GM12878 (cell line): Measurements from ENCODE around the gene UBE2E2. TPM values are rescaled to one million over a fixed set of nuclear protein-coding genes. Genes with fewer than 3 reads are reported as not detected.

Experiments
- ATAC-seq: fragments of 200-7000 bp; cut with Tn5 transposase; 3 replicates; pipeline ENCODE4 v1.9.1; 2020; ENCODE audit warnings: mild to moderate bottlenecking, moderate library complexity
- BruUV-seq: library from RNA; stranded (reverse); fragments of 400-500 nt; replicated peaks from 2 replicates; lab custom pipeline; 2021; lab: Mats Ljungman, UMichigan
- CTCF ChIA-PET: fragments of 300-600 bp; sonication (Branson Sonifier 250); formaldehyde crosslinking; extraction: SDS; loops from one replicate; lab custom pipeline; 2021; ENCODE audit warnings: inconsistent platforms; lab: Yijun Ruan, JAX
- POLR2A ChIA-PET: fragments of 350-600 bp; formaldehyde crosslinking; extraction: SDS; loops from one replicate; lab custom pipeline; 2021; ENCODE audit warnings: inconsistent platforms; lab: Charles Lee
- RAD21 ChIA-PET: fragments of 300-600 bp; sonication (Branson Sonifier 250); formaldehyde crosslinking; loops from one replicate; lab custom pipeline; 2023; ENCODE audit warnings: antibody characterized with exemption; ENCODE audit not compliant: unreplicated experiment; lab: Charles Lee
- SMC1A ChIA-PET: fragments of 300-600 bp; sonication (Branson Sonifier 250); formaldehyde crosslinking; loops from one replicate; lab custom pipeline; 2023; ENCODE audit not compliant: unreplicated experiment, uncharacterized antibody; lab: Charles Lee
- DNase-seq: peaks from one replicate; pipeline ENCODE4 v3.0.0-alpha.2; 2011; ENCODE audit warnings: low read depth, low spot score
- FAIRE-seq: peaks from 3 replicates; lab custom pipeline; 2011; peaks lifted over from hg19 to GRCh38; lab: Jason Lieb, UNC
- H2AFZ ChIP-seq: 2 replicates; pipeline ENCODE4 v1.6.0; 2011; ENCODE audit warnings: low read depth, low read length, control low read depth; ENCODE audit not compliant: control insufficient read depth
- H3K27ac ChIP-seq: 2 replicates; pipeline ENCODE4 v1.5.1; 2011; ENCODE audit warnings: control low read depth; ENCODE audit not compliant: control insufficient read depth, insufficient read depth
- H3K27me3 ChIP-seq, 2 experiments: replicated peaks in 1 of 2; 2 replicates each; pipeline versions ENCODE4 v1.6.0 to v1.6.1; 2011; ENCODE audit warnings: low read length in 1 of 2; ENCODE audit not compliant: control insufficient read depth in 2 of 2, insufficient read depth in 2 of 2
- H3K36me3 ChIP-seq, 2 experiments: 2 replicates each; pipeline ENCODE4 v1.5.1; 2011; ENCODE audit warnings: low read length in 1 of 2; ENCODE audit not compliant: control insufficient read depth in 2 of 2, insufficient read depth in 2 of 2
- H3K4me1 ChIP-seq: 2 replicates; pipeline ENCODE4 v1.6.1; 2011; ENCODE audit warnings: mild to moderate bottlenecking, low read length, moderate library complexity, mixed read lengths; ENCODE audit not compliant: control insufficient read depth, insufficient read depth
- H3K4me2 ChIP-seq: 2 replicates; pipeline ENCODE4 v1.6.0; 2011; ENCODE audit warnings: control low read depth; ENCODE audit not compliant: control insufficient read depth, insufficient read depth
- H3K4me3 ChIP-seq: fragments of 200-600 bp; sonication (generic); 2 replicates; pipeline ENCODE4 v1.5.1; 2016
- H3K79me2 ChIP-seq: 2 replicates; pipeline ENCODE4 v1.6.0; 2011; ENCODE audit warnings: low read length; ENCODE audit not compliant: control insufficient read depth, insufficient read depth
- H3K9ac ChIP-seq: 2 replicates; pipeline ENCODE4 v1.8.0; 2011; ENCODE audit warnings: low read length, control low read depth, mixed read lengths; ENCODE audit not compliant: control insufficient read depth, insufficient read depth
- H3K9me3 ChIP-seq: replicated peaks from 3 replicates; pipeline ENCODE4 v1.5.1; 2011; ENCODE audit warnings: mild to moderate bottlenecking, low read length; ENCODE audit not compliant: control insufficient read depth, insufficient read depth
- H4K20me1 ChIP-seq: 2 replicates; pipeline ENCODE4 v1.6.0; 2011; ENCODE audit not compliant: control insufficient read depth, insufficient read depth
- BCL11A ChIP-seq: IDR thresholded peaks from 2 replicates; pipeline ENCODE4 v1.6.1; 2011; ENCODE audit warnings: low read depth, low read length
- CHD2 ChIP-seq: IDR thresholded peaks from 2 replicates; pipeline ENCODE4 v1.6.1; 2011; ENCODE audit warnings: low read depth, low read length, improper control_type of control experiment, borderline replicate concordance
- EZH2 ChIP-seq: IDR thresholded peaks from 2 replicates; pipeline ENCODE4 v1.6.1; 2012; ENCODE audit warnings: low read depth, mild to moderate bottlenecking, control low read depth, inconsistent platforms, low read length, borderline replicate concordance; ENCODE audit not compliant: control insufficient read depth
- FOS ChIP-seq: IDR thresholded peaks from 3 replicates; pipeline ENCODE4 v1.6.1; 2011; ENCODE audit warnings: borderline replicate concordance; ENCODE audit not compliant: insufficient read length; ENCODE audit errors: extremely low read depth
- IKZF2 ChIP-seq, 2 experiments: fragments of 450-650 bp; IDR thresholded peaks; 2 replicates each; pipeline ENCODE4 v1.6.1; 2017; ENCODE audit warnings: mild to moderate bottlenecking in 2 of 2, moderate library complexity in 2 of 2
- JUNB ChIP-seq: IDR thresholded peaks from 2 replicates; pipeline ENCODE4 v1.6.1; 2016; ENCODE audit warnings: antibody characterized with exemption, mild to moderate bottlenecking
- MEF2A ChIP-seq: IDR thresholded peaks from 2 replicates; pipeline ENCODE4 v1.6.1; 2011; ENCODE audit warnings: low read depth, mild to moderate bottlenecking, low read length, moderate library complexity; ENCODE audit not compliant: insufficient read depth
- MTA2 ChIP-seq: fragments of 450-650 bp; IDR thresholded peaks from 2 replicates; pipeline ENCODE4 v1.6.1; 2016; ENCODE audit warnings: low read depth, mild to moderate bottlenecking, moderate library complexity
- MTA3 ChIP-seq: IDR thresholded peaks from 2 replicates; pipeline ENCODE4 v1.6.1; 2012; ENCODE audit warnings: low read length, inconsistent platforms, borderline replicate concordance
- NFYA ChIP-seq: IDR thresholded peaks from 2 replicates; pipeline ENCODE4 v1.6.1; 2011; ENCODE audit warnings: low read depth, mild to moderate bottlenecking, low read length, improper control_type of control experiment, borderline replicate concordance
- NR2F1 ChIP-seq: fragments of 450-650 bp; conservative IDR thresholded peaks from 2 replicates; pipeline ENCODE4 v1.6.1; 2017; ENCODE audit warnings: mild to moderate bottlenecking
- SMC3 ChIP-seq: IDR thresholded peaks from 2 replicates; pipeline ENCODE4 v1.6.1; 2011; ENCODE audit warnings: low read length, improper control_type of control experiment, borderline replicate concordance
- SUPT20H ChIP-seq: IDR thresholded peaks from 2 replicates; pipeline ENCODE4 v1.6.1; 2011; ENCODE audit warnings: low read depth, mild to moderate bottlenecking, low read length, moderate library complexity, borderline replicate concordance; ENCODE audit not compliant: control insufficient read depth
- TAF1 ChIP-seq: IDR thresholded peaks from 2 replicates; pipeline ENCODE4 v1.6.1; 2011; ENCODE audit warnings: mild to moderate bottlenecking, low read depth, low read length, borderline replicate concordance
- ZBED1 ChIP-seq: IDR thresholded peaks from 2 replicates; pipeline ENCODE4 v1.6.1; 2016; ENCODE audit warnings: borderline replicate concordance
- WGBS: methylation state at CpG from one replicate; pipeline ENCODE4 v1.1.6; 2016; ENCODE audit warnings: low lambda C conversion rate; ENCODE audit not compliant: insufficient replicate concordance, insufficient coverage; ENCODE audit errors: missing lambda C conversion rate; 5-methylcytosine and 5-hydroxymethylcytosine counted together
- in situ Hi-C: fragments of 300-500 bp; cut with MboI; formaldehyde crosslinking; loops from 9 replicates; pipeline ENCODE4 v1.14.3; 2018; ENCODE audit warnings: mixed read lengths
- intact Hi-C: fragments of 100-400 bp; cut with micrococcal nuclease; formaldehyde crosslinking; loops from one replicate; pipeline ENCODE4 v1.14.2; 2022; ENCODE audit not compliant: unreplicated experiment
- polyA plus RNA-seq, 11 experiments: library from polyadenylated mRNA; depleted of rRNA in 4 of 11; unstranded in 6 of 11; stranded (reverse) in 5 of 11; fragments of >200 nt; fragmentation: Nextera tagmentation in 4 of 11; fragmentation: Illumina TruSeq in 1 of 11; extraction: Ambion mirVana in 4 of 11; extraction: Trizol in 1 of 11; gene quantifications; 1 replicate in 1 of 11; 2 replicates in 10 of 11; pipeline versions ENCODE4 v1.2.1 to v1.2.3, GENCODE V29; 2011 to 2016; ENCODE audit warnings: inconsistent platforms in 2 of 11, missing spikeins in 2 of 11, low read depth in 1 of 11
- total RNA-seq, 4 experiments: library from RNA; depleted of rRNA in 3 of 4; stranded (reverse); fragments of >200 nt in 3 of 4; fragmentation: Illumina TruSeq in 1 of 4; extraction: Trizol in 1 of 4; gene quantifications; 2 replicates each; pipeline versions ENCODE4 v1.2.1 to v1.2.3, GENCODE V29; 2013 to 2021
- TF ChIP-seq, protein P1 (sequence below), 3 experiments: IDR thresholded peaks in 2 of 3; conservative IDR thresholded peaks in 1 of 3; 2 replicates each; pipeline ENCODE4 v1.5.1; 2011; ENCODE audit warnings: low read depth in 3 of 3, low read length in 3 of 3, mild to moderate bottlenecking in 3 of 3, control low read depth in 2 of 3, moderate library complexity in 2 of 3, inconsistent platforms in 1 of 3, mixed read lengths in 1 of 3; ENCODE audit not compliant: control insufficient read depth in 2 of 3, insufficient read depth in 1 of 3; ENCODE audit errors: extremely low read depth in 1 of 3
- TF ChIP-seq, protein P2 (sequence below): fragments of 450-650 bp; IDR thresholded peaks from 2 replicates; pipeline ENCODE4 v1.6.1; 2017; ENCODE audit warnings: mild to moderate bottlenecking, low read depth, inconsistent platforms; ENCODE audit not compliant: poor library complexity, severe bottlenecking

UBE2E2 gene
- total and polyA plus RNA-seq, 10 of the 15 experiments (the other 5 are each of a cell fraction or from before 2014, with no cell fraction given) = 8.7 to 71.0 (median 36.4) TPM

DNA sequence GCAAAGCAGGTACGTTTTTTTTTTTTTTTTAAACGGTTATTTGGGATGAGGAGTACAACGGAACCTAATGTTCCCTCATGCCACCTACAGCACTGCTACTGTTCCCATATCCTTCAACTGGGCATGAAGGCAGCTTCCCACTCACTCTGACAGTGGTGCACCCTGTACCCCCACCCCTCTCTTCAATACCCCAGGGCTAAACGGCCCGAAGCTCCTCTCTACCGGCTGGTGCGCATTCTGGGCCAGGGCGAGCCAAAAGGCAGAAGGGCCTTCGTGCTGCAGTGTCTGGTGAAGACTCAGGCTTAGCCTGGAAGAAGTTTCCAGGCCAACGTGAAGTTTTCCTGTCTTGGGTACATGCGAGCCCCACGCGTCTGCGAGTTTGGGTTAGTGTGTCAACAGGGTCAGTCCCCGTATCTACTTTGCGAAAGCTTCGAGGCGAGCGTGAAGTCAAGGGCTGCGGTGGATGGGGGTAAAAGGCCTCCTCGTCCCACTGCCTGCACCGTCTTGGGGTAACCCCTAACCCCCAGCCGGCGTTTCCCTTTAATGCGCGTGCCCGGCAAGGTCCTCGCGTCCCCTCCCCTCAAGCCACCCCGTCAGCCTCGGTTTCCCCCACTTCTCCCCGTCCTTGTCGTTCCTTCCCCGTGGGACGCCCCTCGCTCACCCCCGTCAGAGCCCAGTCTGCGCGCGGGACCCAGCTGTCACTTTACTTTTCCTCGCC is 765 bp upstream of the UBE2E2 start:
- peaks cover 38% of the 10 kb centered on the region for H3K79me2 ChIP-seq
- in situ Hi-C loops (no loop called here), intact Hi-C loops (loop anchor here (2.0 to 5.0 kb wide), 6 partner anchors 42 to 605 kb away; partner anchors contain the start of gene UBE2E1)
- no peak overlapping the region for H3K27ac ChIP-seq
- H2AFZ ChIP-seq = peak overlapping the region; percentile 88
- 17% methylated on average over 27 of the region's 41 CpGs for WGBS
- ChIA-PET CTCF (interaction anchor here (0.7 kb wide), 1 partner anchor 55 kb away, joined by 3 read pairs; no protein-coding TSS in a partner anchor), POLR2A (interaction anchor here (0.6 to 1.0 kb wide), 2 partner anchors 17 to 51 kb away, joined by 3 read pairs; no protein-coding TSS in a partner anchor), RAD21 (interaction anchor here (1.2 kb wide), 1 partner anchor 37 kb away, joined by 3 read pairs; no protein-coding TSS in a partner anchor), SMC1A (interaction anchor here (1.0 kb wide), 1 partner anchor 53 kb away, joined by 4 read pairs; no protein-coding TSS in a partner anchor)
- H3K36me3 ChIP-seq = no peaks in the 10 kb centered on the region
- FAIRE-seq (no peak), DNase-seq (no peak), ATAC-seq (peak; percentile 31)
- H3K9ac ChIP-seq = peak overlapping the region; percentile 52
- no peaks in the 10 kb centered on the region for H3K27me3 ChIP-seq
- no peaks in the 10 kb centered on the region for H3K9me3 ChIP-seq
- no TSS peak for BruUV-seq
- no peaks in the 10 kb centered on the region for H4K20me1 ChIP-seq
- H3K4me2 ChIP-seq = peak overlapping the region; percentile 83
- H3K4me1 ChIP-seq = no peaks in the 10 kb centered on the region
- H3K4me3 ChIP-seq = peak overlapping the region; percentile 92
- no peak for TF ChIP-seq MTA2
- peak in 1 of 2 experiments; percentile 10; a peak in 1 of 4 replicates for TF ChIP-seq IKZF2 (IDR thresholded peaks at IDR 0.05)
- TF ChIP-seq NR2F1 = peak; percentile 50
- no peak for TF ChIP-seq EZH2
- no peak for TF ChIP-seq JUNB
- 0 out of 2 replicates have a peak, but pooled peaks have one; percentile 11 for TF ChIP-seq MEF2A
- TF ChIP-seq FOS = no peak
- no peak for TF ChIP-seq SUPT20H
- TF ChIP-seq MTA3 = no peak
- TF ChIP-seq CHD2 = no peak
- TF ChIP-seq TAF1 = no peak
- no peak for TF ChIP-seq BCL11A
- TF ChIP-seq, protein P1, sequence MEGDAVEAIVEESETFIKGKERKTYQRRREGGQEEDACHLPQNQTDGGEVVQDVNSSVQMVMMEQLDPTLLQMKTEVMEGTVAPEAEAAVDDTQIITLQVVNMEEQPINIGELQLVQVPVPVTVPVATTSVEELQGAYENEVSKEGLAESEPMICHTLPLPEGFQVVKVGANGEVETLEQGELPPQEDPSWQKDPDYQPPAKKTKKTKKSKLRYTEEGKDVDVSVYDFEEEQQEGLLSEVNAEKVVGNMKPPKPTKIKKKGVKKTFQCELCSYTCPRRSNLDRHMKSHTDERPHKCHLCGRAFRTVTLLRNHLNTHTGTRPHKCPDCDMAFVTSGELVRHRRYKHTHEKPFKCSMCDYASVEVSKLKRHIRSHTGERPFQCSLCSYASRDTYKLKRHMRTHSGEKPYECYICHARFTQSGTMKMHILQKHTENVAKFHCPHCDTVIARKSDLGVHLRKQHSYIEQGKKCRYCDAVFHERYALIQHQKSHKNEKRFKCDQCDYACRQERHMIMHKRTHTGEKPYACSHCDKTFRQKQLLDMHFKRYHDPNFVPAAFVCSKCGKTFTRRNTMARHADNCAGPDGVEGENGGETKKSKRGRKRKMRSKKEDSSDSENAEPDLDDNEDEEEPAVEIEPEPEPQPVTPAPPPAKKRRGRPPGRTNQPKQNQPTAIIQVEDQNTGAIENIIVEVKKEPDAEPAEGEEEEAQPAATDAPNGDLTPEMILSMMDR (IDR thresholded peaks at IDR 0.05 in 2 of 3, conservative IDR thresholded peaks at IDR 0.05 in 1 of 3; ENCODE audit: control insufficient read depth in 2 of 3, extremely low read depth in 1 of 3, insufficient read depth in 1 of 3, low read depth in 3 of 3, low read length in 3 of 3) = no peak
- TF ChIP-seq, protein P2, sequence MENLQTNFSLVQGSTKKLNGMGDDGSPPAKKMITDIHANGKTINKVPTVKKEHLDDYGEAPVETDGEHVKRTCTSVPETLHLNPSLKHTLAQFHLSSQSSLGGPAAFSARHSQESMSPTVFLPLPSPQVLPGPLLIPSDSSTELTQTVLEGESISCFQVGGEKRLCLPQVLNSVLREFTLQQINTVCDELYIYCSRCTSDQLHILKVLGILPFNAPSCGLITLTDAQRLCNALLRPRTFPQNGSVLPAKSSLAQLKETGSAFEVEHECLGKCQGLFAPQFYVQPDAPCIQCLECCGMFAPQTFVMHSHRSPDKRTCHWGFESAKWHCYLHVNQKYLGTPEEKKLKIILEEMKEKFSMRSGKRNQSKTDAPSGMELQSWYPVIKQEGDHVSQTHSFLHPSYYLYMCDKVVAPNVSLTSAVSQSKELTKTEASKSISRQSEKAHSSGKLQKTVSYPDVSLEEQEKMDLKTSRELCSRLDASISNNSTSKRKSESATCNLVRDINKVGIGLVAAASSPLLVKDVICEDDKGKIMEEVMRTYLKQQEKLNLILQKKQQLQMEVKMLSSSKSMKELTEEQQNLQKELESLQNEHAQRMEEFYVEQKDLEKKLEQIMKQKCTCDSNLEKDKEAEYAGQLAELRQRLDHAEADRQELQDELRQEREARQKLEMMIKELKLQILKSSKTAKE = no peak
- TF ChIP-seq SMC3 = no peak
- TF ChIP-seq ZBED1 = no peak
- no peak for TF ChIP-seq NFYA
